ENCODE data around the gene SPEM1.
"Not testable (repeated sequence)": the region's sequence is repeated elsewhere in the genome, so short reads cannot be mapped to it uniquely, and the experiment has no call there.

Gene SPEM1

DNA sequence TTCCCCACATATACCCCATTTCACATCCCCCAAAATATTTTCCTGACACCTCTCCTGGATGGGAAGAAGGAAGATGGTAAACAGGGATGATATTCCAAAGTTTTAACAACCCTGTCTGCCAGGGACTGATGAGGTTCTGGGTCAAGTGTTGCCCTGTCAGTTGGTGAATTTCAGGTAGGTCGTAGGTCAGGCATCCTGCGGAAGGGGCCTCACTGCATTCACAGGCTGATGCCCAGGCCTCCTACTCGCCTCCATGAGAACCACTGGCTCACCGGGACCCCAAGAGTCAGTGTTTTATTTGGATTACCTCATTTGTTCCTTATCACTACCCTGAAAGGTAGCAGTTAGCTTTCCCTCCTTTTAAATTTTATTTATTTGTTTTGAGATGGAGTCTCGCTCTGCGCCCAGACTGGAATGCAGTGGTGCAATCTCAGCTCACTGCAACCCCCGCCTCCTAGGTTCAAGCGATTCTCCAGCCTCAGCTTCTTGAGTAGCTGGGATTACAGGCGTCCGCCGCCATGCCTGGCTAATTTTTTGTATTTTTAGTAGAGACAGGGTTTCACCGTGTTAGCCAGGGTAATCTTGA is 48.8 kb downstream of the SPEM1 start:
- no peak for DNase-seq (ENCODE audit: low read depth in 2 of 2)

DNA sequence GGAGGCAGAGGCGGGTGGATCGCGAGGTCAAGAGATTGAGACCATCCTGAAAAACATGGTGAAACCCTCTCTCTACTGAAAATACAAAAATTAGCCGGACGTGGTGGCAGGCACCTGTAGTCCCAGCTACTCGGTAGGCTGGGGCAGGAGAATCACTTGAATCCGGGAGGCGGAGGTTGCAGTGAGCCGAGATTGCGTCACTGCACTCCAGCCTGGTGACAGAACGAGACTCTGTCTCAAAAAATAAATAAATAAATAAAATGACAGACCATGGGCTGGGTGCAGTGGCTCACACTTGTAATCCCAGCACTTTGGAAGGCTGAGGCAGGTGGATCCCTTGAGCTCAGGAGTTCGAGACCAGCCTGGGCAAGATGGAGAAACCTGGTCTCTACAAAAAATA is 49.7 kb downstream of the SPEM1 start:
- DNase-seq (ENCODE audit: low read depth in 2 of 2) = not testable (repeated sequence)

DNA sequence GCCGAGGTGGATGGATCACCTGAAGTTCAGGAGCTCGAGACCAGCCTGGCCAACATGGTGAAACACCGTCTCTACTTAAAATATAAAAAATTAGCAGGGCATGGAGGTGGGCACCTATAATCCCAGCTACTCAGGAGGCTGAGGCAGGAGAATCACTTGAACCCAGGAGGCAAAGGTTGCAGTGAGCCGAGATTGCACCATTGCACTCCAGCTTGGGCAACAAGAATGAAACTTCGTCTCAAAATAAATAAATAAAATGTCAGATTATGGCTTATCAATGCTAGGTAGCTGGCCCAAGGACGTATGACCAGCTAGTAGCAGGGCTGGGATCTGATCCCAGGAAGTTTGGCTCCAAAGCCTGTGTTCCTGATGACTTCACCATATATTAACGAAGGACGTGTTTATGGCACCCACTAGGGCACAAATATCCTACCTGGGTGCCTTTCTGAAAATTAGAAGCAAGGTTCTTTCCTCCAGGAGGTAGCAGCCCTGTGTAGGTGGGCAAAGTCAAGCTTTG is 50.4 kb downstream of the SPEM1 start:
- DNase-seq (ENCODE audit: low read depth in 2 of 2) = not testable (repeated sequence)

Data from stimulated activated CD4-positive, alpha-beta T cell treated with anti-CD3 and anti-CD28 coated beads, Interleukin-1b, Interleukin-23, amount 100 ng/mL, for 4 hours (primary cell).